ENCODE measurements around the gene FGD2.
"Not testable (repeated sequence)": the region's sequence is repeated elsewhere in the genome, so short reads cannot be mapped to it uniquely, and the experiment has no call there.

Gene FGD2

DNA sequence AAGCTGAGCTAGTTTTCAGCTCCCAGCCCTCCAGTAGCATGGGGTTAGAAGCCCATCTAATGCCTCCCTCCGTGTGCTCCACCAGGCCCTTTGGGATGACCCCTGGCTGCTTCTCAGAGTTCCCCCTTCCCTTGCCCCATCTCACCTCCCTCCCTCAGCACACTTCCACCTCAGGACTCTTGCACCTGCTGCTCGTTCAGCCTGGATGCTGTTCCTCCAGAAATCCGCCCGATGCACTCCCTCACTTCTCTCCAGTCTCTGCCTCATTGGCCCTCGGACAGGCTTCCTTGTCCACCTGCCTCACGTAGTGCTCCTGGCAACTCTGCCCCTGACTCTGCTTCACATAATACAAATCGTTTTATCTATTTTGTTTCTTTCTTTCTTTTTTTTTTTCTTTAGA lies 26.8 kb downstream of the FGD2 start:
- H3K9ac ChIP-seq (ENCODE audit: low read length) = no peak overlapping the region
- no peaks in the 10 kb centered on the region for H3K4me1 ChIP-seq (ENCODE audit: control insufficient read depth, insufficient read depth, low read length)
- no peaks in the 10 kb centered on the region for H3K36me3 ChIP-seq (ENCODE audit: control insufficient read depth, insufficient read depth, low read length)

DNA sequence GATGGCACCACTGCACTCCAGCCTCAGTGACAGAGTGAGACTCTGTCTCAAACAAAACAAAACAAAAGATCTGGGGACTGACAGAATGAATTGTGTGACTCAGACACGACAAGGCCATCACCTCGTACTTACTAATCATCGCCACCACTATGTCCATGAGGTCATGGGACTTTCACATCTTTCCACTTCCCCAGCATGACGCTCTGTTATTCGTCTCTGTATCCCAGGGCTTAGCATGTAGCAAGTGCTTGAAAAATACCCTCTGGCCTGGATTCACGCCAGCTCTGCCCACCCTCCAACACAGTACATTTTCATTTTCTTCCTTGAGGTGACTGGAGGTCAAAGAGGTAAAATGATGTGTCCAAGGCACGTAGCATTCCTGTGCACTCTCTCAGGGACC lies 27.8 kb downstream of the FGD2 start:
- H3K36me3 ChIP-seq (ENCODE audit: control insufficient read depth, insufficient read depth, low read length) = no peaks in the 10 kb centered on the region
- peaks cover under 1% of the 10 kb centered on the region for H3K4me1 ChIP-seq (ENCODE audit: control insufficient read depth, insufficient read depth, low read length)
- H3K27ac ChIP-seq (ENCODE audit: low read depth, low read length) = no peak overlapping the region
- H3K4me3 ChIP-seq (ENCODE audit: low read length) = no peak overlapping the region
- H3K27me3 ChIP-seq (ENCODE audit: control insufficient read depth, insufficient read depth, low read length) = no peaks in the 10 kb centered on the region
- no peak overlapping the region for H3K9ac ChIP-seq (ENCODE audit: low read length)

More for the DNA sequence above, 26.8 kb downstream of the FGD2 start:
- H3K27me3 ChIP-seq (ENCODE audit: control insufficient read depth, insufficient read depth, low read length) = no peaks in the 10 kb centered on the region
- no peak overlapping the region for H3K4me3 ChIP-seq (ENCODE audit: low read length)
- no peak overlapping the region for H3K27ac ChIP-seq (ENCODE audit: low read depth, low read length)

DNA sequence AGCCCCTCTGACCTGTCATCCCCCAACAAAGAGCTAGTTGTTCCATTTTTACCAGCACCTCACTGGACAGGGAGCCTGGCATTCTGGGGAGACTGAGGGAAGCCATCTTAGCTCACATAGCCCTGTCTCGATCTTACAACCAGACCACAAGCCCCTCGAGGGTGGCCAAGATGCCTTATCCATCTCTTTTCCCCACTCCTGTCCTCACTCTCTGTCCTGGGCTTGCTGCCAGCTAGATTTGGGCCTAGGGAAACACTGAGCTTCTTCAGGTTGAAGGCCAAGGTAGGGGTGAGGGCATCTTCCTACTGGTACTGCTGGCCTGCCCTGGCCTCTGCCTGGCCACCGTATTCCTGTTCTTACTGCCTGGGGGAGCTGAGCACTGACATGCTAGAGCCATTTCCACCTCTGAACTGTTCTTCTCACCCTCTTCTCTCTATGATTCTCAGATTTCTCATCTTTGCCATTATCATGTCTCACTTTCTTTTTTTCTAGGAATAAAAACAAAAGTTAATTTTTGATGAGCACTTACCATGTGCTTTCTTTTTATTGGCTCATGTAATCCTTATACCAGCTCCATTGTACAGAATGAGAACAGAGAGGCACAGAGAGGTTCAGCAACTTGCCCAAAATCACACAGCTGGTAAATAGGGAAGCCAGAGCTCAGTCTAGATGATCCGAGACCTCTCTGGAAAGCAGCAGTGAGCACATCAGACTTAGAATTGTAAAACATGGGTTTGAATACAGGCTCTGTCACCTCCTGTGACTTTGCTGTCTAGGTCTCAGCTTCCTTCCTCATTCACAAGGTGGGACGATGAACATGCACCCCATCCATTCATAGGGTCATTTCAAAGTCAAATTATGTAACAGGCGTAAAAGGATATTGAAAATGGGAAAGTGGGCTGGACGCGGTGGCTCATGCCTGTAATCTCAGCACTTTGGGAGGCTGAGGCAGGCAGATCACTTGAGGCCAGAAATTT lies 28.7 kb downstream of the FGD2 start:
- H3K27me3 ChIP-seq (ENCODE audit: control insufficient read depth, insufficient read depth, low read length) = no peaks in the 10 kb centered on the region
- H3K4me3 ChIP-seq (ENCODE audit: low read length) = no peak overlapping the region
- H3K4me1 ChIP-seq (ENCODE audit: control insufficient read depth, insufficient read depth, low read length) = peaks cover 3% of the 10 kb centered on the region
- H3K9ac ChIP-seq (ENCODE audit: low read length) = no peak overlapping the region
- no peak overlapping the region for H3K27ac ChIP-seq (ENCODE audit: low read depth, low read length)
- H3K36me3 ChIP-seq (ENCODE audit: control insufficient read depth, insufficient read depth, low read length) = no peaks in the 10 kb centered on the region

DNA sequence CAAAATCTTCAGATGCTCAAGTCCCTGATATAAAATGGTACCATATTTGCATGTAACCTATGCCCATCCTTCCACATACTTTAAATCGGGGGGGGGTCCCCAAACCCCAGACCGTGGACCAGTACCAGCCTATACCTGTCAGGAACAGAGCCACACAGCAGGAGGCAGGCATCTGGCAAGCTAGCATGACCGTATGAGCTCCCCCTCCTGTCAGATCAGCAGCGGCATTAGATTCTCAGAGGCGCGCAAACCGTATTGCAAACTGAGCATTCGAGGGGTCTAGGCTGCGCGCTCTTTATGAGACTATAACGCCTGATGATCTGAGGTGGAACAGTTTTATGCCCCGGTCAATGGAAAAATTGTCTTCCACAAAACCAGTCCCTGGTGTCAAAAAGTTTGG lies 30.7 kb downstream of the FGD2 start:
- Histone ChIP-seq H3K27ac (ENCODE audit: low read depth, low read length) (no peak overlapping the region), H3K9ac (ENCODE audit: low read length) (no peak overlapping the region), H3K4me3 (ENCODE audit: low read length) (no peak overlapping the region), H3K4me1 (ENCODE audit: control insufficient read depth, insufficient read depth, low read length) (peaks cover 3% of the 10 kb centered on the region), H3K36me3 (ENCODE audit: control insufficient read depth, insufficient read depth, low read length) (no peaks in the 10 kb centered on the region), H3K27me3 (ENCODE audit: control insufficient read depth, insufficient read depth, low read length) (no peaks in the 10 kb centered on the region)

DNA sequence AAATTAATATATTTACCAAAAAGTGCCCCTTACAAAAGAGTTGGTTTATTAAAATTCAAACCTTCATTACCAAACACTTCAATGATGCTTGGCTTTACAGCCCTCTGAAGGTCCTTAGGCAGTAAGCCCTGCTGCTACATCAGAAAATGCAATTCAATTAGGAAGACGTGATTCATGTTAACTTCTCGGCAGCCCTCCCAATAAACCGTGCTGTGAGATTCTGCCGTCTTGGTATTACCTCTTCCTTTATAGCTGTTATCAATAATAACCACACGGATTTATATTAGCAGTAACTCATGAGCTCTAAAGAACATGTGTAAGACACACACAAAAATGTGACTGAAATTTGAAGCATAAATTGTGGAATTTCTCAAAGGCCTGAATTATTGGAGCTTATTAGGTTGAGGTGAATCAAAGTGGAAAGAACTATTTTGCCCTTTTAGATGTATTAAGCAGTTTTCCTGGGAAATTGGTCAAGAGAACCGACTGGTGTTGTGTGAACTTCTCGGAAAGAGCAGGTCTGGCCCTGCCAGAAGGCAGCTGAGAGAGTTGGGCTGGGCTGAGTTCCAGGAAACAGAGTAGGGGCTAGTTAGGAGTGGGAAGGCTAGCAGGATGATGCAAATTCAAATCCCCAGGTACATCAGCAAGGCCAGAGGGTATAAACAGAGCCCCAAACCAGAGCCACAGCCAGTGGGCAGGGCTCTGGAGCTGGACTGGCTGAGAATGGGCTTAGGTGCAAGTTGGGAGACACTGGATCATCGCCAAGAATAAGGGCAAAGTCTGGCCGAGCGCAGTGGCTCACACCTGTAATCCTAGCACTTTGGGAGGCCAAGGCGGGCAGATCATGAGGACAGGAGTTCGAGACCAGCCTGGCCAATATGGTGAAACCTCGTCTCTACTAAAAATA lies 33.1 kb downstream of the FGD2 start:
- H3K4me1 ChIP-seq (ENCODE audit: control insufficient read depth, insufficient read depth, low read length) = peaks cover 3% of the 10 kb centered on the region
- H3K4me3 ChIP-seq (ENCODE audit: low read length) = no peak overlapping the region
- no peak overlapping the region for H3K27ac ChIP-seq (ENCODE audit: low read depth, low read length)
- H3K36me3 ChIP-seq (ENCODE audit: control insufficient read depth, insufficient read depth, low read length) = no peaks in the 10 kb centered on the region
- no peak overlapping the region for H3K9ac ChIP-seq (ENCODE audit: low read length)
- no peaks in the 10 kb centered on the region for H3K27me3 ChIP-seq (ENCODE audit: control insufficient read depth, insufficient read depth, low read length)

DNA sequence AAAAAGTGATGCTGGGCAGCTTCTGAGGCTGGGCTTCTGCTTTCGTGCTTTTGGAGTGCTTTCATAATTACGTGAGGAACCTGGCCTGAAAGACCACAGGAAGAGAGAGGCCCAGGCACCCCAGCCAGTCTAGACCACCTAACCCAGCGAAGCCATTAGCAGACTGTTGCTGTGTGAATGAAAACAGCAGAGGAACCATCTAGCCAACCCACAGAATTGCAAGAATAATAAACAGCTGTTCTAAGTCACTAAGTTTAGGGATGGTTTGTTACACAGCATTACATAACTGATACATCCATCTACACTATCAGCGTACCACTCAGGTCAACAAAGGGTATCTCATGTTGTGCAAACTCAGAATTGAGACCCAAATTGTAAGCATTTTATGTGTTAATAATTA lies 34.5 kb downstream of the FGD2 start:
- H3K27ac ChIP-seq (ENCODE audit: low read depth, low read length) = no peak overlapping the region
- no peak overlapping the region for H3K4me3 ChIP-seq (ENCODE audit: low read length)
- H3K27me3 ChIP-seq (ENCODE audit: control insufficient read depth, insufficient read depth, low read length) = no peaks in the 10 kb centered on the region
- no peak overlapping the region for H3K9ac ChIP-seq (ENCODE audit: low read length)
- H3K4me1 ChIP-seq (ENCODE audit: control insufficient read depth, insufficient read depth, low read length) = peaks cover 3% of the 10 kb centered on the region
- H3K36me3 ChIP-seq (ENCODE audit: control insufficient read depth, insufficient read depth, low read length) = no peaks in the 10 kb centered on the region

DNA sequence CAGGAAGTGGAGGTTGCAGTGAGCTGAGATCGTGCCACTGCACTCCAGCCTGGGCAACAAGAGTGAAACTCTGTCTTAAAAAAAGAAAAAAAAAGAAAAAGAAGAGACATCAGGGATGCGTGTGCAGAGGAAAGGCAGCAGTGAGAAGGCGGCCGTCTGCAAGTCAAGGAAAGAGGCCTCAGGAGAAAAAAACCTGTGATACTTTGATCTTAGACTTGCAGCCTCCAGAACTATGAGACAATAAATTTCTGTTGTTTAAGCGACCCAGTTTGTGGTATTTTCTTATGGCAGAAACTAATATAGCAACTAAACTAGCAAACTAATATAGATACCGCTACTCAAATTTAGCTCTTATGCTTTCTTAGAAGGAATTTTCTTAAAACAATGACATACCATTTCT lies 36.1 kb downstream of the FGD2 start:
- Histone ChIP-seq H3K27me3 (ENCODE audit: control insufficient read depth, insufficient read depth, low read length) (no peaks in the 10 kb centered on the region), H3K4me3 (ENCODE audit: low read length) (no peak overlapping the region), H3K4me1 (ENCODE audit: control insufficient read depth, insufficient read depth, low read length) (peaks cover 3% of the 10 kb centered on the region), H3K36me3 (ENCODE audit: control insufficient read depth, insufficient read depth, low read length) (no peaks in the 10 kb centered on the region), H3K9ac (ENCODE audit: low read length) (no peak overlapping the region), H3K27ac (ENCODE audit: low read depth, low read length) (no peak overlapping the region)

DNA sequence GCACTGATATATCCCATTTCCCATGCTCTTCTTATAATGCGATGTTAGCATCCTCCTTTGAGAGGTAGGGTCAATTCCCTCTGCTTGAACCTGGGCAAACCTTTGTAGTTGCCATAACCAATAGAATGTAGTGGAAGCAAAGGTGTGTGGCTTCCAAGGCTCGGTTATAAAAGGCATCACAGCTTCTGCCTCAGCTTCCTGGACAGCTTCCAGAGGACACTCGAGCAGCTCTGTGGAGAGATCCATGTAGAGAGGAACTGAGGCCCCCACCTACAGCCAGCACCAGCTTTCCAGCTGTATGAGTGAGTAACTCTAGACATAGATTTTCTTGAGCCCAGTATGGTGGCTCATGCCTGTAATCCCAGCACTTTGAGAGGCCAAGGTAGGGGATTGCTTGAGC lies 36.7 kb downstream of the FGD2 start:
- H3K4me3 ChIP-seq (ENCODE audit: low read length) = no peak overlapping the region
- H3K27ac ChIP-seq (ENCODE audit: low read depth, low read length) = no peak overlapping the region
- H3K27me3 ChIP-seq (ENCODE audit: control insufficient read depth, insufficient read depth, low read length) = no peaks in the 10 kb centered on the region
- H3K9ac ChIP-seq (ENCODE audit: low read length) = no peak overlapping the region
- peaks cover 3% of the 10 kb centered on the region for H3K4me1 ChIP-seq (ENCODE audit: control insufficient read depth, insufficient read depth, low read length)
- no peaks in the 10 kb centered on the region for H3K36me3 ChIP-seq (ENCODE audit: control insufficient read depth, insufficient read depth, low read length)

DNA sequence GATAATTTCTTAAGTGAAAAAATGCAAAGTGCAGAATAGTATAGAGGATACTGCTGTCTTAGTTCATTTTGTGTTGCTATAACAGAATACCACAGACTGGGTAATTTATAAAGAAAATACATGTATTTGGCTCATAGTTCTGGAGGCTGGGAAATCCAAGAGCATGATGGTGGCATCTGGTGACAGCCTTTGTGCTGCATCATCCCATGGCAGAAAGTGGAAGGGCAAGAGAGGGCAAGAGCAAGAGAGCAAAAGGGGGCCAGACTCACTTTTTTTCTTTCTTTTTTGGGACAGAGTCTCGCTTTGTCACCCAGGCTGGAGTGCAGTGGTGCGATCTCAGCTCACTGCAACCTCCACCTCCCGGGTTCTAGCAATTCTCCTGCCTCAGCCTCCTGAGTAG lies 37.6 kb downstream of the FGD2 start:
- not testable (repeated sequence) for H3K27me3 ChIP-seq (ENCODE audit: control insufficient read depth, insufficient read depth, low read length); H3K4me3 ChIP-seq (ENCODE audit: low read length); H3K36me3 ChIP-seq (ENCODE audit: control insufficient read depth, insufficient read depth, low read length); H3K27ac ChIP-seq (ENCODE audit: low read depth, low read length); H3K4me1 ChIP-seq (ENCODE audit: control insufficient read depth, insufficient read depth, low read length); H3K9ac ChIP-seq (ENCODE audit: low read length)

DNA sequence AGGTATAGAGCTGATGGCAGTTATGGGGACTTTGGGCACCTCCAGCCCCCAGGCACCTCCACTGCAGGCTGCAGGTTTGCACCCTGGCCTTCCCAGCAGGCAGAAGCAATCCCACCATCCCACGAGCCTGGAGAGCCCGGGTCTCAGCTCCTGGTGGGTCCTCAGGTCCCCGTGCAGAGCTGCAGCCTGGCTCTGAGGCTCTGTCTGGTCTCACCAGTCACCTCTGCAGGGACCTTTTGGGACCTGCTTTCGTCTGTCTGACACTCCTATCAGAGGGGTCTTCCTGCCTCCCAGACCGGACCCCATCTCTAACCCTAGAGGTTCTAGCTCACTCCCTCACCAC lies 41.9 kb downstream of the FGD2 start:
- H3K9ac ChIP-seq (ENCODE audit: low read length) = no peak overlapping the region
- no peak overlapping the region for H3K4me3 ChIP-seq (ENCODE audit: low read length)
- no peaks in the 10 kb centered on the region for H3K36me3 ChIP-seq (ENCODE audit: control insufficient read depth, insufficient read depth, low read length)
- no peaks in the 10 kb centered on the region for H3K27me3 ChIP-seq (ENCODE audit: control insufficient read depth, insufficient read depth, low read length)
- peaks cover 6% of the 10 kb centered on the region for H3K4me1 ChIP-seq (ENCODE audit: control insufficient read depth, insufficient read depth, low read length)
- no peak overlapping the region for H3K27ac ChIP-seq (ENCODE audit: low read depth, low read length)

DNA sequence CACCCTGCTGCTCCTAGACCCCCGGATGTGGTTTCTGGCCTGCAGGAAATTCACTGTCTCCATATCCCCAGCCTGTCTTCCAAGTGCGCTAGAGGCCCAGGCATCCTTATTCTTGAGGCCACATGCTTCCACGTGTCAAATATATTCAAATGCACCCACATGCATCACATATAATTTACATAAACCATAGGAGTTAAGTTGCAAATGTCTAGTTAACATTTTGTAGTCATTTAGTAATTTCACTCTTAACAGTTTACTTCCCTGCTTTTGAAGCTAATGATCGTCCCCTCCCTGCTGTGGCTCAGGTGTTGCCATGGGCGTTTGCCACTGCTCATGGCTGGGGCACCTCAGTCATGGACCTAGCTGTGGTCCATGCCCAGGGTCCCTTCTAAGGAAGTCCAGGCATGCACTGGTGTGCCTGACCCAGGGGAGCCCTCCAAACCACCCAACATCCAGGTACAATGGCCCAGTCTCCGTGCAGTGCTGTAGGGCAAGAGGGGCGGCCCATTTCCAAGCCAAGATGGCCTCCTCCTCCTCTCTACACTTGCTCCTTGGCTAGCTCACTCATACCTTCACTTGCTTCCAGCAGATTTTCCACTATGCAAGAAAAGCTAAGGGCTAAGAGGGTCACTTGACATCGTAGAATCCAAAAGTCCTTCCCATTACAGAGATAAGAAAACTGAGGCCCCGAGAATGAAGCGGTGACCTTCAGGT lies 42.4 kb downstream of the FGD2 start:
- Histone ChIP-seq H3K4me1 (ENCODE audit: control insufficient read depth, insufficient read depth, low read length) (peaks cover 6% of the 10 kb centered on the region), H3K36me3 (ENCODE audit: control insufficient read depth, insufficient read depth, low read length) (no peaks in the 10 kb centered on the region), H3K27me3 (ENCODE audit: control insufficient read depth, insufficient read depth, low read length) (no peaks in the 10 kb centered on the region), H3K9ac (ENCODE audit: low read length) (no peak overlapping the region), H3K4me3 (ENCODE audit: low read length) (no peak overlapping the region), H3K27ac (ENCODE audit: low read depth, low read length) (no peak overlapping the region)

DNA sequence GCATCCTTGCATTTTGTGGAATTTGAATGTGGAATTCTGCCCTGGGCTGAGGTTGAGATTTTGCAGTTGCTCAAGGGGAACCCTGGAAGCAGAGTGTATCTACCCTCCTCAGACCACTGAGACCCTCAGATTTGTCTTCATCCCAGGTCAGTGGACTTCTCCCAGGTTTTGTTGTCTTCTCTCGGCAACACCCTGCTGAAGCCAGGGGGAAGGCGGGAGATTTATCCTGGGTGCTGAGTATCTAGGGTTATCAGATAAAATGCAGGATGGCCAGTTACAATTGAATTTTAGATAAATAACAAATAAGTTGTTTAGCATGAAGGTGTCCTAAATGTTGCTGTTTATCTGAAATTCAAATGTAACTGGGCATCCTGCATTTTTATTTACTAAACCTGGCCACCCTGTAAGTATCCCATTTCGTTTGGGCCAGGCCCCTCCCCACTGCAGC lies 43.0 kb downstream of the FGD2 start:
- no peaks in the 10 kb centered on the region for H3K27me3 ChIP-seq (ENCODE audit: control insufficient read depth, insufficient read depth, low read length)
- no peak overlapping the region for H3K27ac ChIP-seq (ENCODE audit: low read depth, low read length)
- H3K36me3 ChIP-seq (ENCODE audit: control insufficient read depth, insufficient read depth, low read length) = no peaks in the 10 kb centered on the region
- peaks cover 6% of the 10 kb centered on the region for H3K4me1 ChIP-seq (ENCODE audit: control insufficient read depth, insufficient read depth, low read length)
- no peak overlapping the region for H3K4me3 ChIP-seq (ENCODE audit: low read length)
- H3K9ac ChIP-seq (ENCODE audit: low read length) = no peak overlapping the region
